B cell (primary cell): ENCODE results near the gene GRN.

Source experiments
- EZH2 ChIP-seq: IDR thresholded peaks from 2 replicates; pipeline ENCODE4 v1.6.1; 2012; ENCODE audit warnings: borderline replicate concordance, low read depth, mild to moderate bottlenecking, moderate library complexity, low read length; ENCODE audit not compliant: insufficient read depth, poor library complexity, severe bottlenecking
- TF ChIP-seq, protein P1 (sequence below): fragments of 200-600 bp; IDR thresholded peaks from one replicate; pipeline ENCODE4 v1.8.0; 2022; ENCODE audit warnings: antibody characterized with exemption, mild to moderate bottlenecking

GRCh38 chr17:44382917-44383316 lies 37.8 kb downstream of the GRN start:
- TF ChIP-seq, protein P1, sequence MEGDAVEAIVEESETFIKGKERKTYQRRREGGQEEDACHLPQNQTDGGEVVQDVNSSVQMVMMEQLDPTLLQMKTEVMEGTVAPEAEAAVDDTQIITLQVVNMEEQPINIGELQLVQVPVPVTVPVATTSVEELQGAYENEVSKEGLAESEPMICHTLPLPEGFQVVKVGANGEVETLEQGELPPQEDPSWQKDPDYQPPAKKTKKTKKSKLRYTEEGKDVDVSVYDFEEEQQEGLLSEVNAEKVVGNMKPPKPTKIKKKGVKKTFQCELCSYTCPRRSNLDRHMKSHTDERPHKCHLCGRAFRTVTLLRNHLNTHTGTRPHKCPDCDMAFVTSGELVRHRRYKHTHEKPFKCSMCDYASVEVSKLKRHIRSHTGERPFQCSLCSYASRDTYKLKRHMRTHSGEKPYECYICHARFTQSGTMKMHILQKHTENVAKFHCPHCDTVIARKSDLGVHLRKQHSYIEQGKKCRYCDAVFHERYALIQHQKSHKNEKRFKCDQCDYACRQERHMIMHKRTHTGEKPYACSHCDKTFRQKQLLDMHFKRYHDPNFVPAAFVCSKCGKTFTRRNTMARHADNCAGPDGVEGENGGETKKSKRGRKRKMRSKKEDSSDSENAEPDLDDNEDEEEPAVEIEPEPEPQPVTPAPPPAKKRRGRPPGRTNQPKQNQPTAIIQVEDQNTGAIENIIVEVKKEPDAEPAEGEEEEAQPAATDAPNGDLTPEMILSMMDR = no peak
- no peak for TF ChIP-seq EZH2
